Sigmoid colon (tissue), 4 donors: ENCODE results near the gene LPGAT1.

Experiments used
- CTCF ChIP-seq, 4 experiments: fragments of 450-650 bp in 3 of 4; fragments of 200-600 bp in 1 of 4; IDR thresholded peaks; one replicate each; pipeline ENCODE4 v1.5.1; 2016 to 2019; ENCODE audit warnings: antibody characterized with exemption in 4 of 4, mild to moderate bottlenecking in 3 of 4, moderate library complexity in 2 of 4
- EP300 ChIP-seq, 4 donors: sonication (generic); formaldehyde crosslinking; IDR thresholded peaks; one replicate each; pipeline ENCODE4 v1.6.1; 2017; ENCODE audit warnings: antibody characterized with exemption in 4 of 4
- POLR2A ChIP-seq, 2 donors: fragments of 450-650 bp; IDR thresholded peaks; one replicate each; pipeline ENCODE4 v1.6.1; 2016; ENCODE audit warnings: antibody characterized with exemption in 2 of 2, mild to moderate bottlenecking in 2 of 2, moderate library complexity in 2 of 2
- POLR2AphosphoS5 ChIP-seq, 4 donors: sonication (generic); formaldehyde crosslinking; IDR thresholded peaks; one replicate each; pipeline ENCODE4 v1.6.1; 2017; ENCODE audit warnings: antibody characterized with exemption in 4 of 4

GRCh38 chr1:211870156-211870555 is 39.6 kb upstream of the LPGAT1 start:
- TF ChIP-seq CTCF (IDR thresholded peaks at IDR 0.05) (no peak), POLR2AphosphoS5 (IDR thresholded peaks at IDR 0.05) (no peak), POLR2A (IDR thresholded peaks at IDR 0.05) (no peak), EP300 (IDR thresholded peaks at IDR 0.05) (no peak)
